KG1 (cell line): ENCODE results near the gene NEK3.
"Not testable (repeated sequence)": the region's sequence is repeated elsewhere in the genome, so short reads cannot be mapped to it uniquely, and the experiment has no call there.

Experiments used
- DNase-seq: peaks from one replicate; lab custom pipeline; 2025; lab: John Stamatoyannopoulos, UW

Gene NEK3

GRCh38 chr13:52159159-52159982 lies at the start of gene NEK3:
Gene NEK3, minus strand, starts transcription at chr13:52159597. Its CDS starts 3,406 bp downstream, at chr13:52156191.
- DNase-seq: peak; percentile 31

GRCh38 chr13:52208384-52208783 lies 49.0 kb upstream of the NEK3 start:
- DNase-seq: not testable (repeated sequence)

DNA sequence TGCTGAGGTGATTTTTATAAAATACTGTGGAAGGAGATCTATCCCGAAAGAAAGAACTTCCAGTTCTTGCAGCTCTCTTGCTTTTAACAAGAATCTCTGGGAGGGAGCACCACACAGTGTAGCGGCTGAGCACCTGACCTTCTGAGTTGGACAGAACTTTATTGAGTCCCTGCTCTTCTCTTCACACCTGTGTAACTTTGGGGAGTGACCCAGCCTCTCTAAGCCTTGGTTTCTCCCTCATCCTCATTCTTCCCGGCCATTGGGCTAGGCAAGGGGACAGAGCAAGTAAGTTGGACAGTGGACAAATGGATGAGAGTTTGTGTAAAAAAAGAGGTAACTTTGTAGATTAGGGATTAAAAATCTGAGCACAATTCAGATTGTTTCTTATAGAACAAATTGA lies 48.5 kb upstream of the NEK3 start:
- DNase-seq: not testable (repeated sequence)

- DNase-seq: not testable (repeated sequence)
Observed at GRCh38 chr13:52207337-52207736, 47.9 kb upstream of the NEK3 start.

- not testable (repeated sequence) for DNase-seq
Observed at GRCh38 chr13:52204546-52204945, 45.1 kb upstream of the NEK3 start.

DNA sequence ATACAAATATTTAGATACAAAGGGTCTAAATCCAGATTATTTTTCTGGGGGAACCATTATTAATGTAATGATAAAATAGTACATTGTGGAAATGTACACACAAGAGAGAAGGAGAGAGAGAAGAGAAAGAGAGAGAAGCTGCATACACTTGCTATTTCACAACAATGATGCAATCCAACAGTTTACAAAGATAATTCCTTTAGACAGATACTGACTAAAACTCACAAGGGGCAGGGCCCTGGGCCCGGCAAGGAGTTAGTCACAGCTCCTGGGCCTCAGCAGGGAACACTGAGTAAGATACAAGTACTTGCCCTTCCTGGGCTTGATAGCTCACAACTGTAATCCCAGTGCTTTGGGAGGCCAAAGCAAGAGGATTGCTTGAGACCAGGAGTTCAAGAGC lies 44.5 kb upstream of the NEK3 start:
- not testable (repeated sequence) for DNase-seq

GRCh38 chr13:52202506-52202905 lies 43.1 kb upstream of the NEK3 start:
- not testable (repeated sequence) for DNase-seq

- DNase-seq: peak; percentile 28
Observed at GRCh38 chr13:52201439-52202193, 42.2 kb upstream of the NEK3 start.

GRCh38 chr13:52195401-52195837 lies 36.0 kb upstream of the NEK3 start:
- no peak for DNase-seq

GRCh38 chr13:52194184-52194868 lies 34.9 kb upstream of the NEK3 start:
- DNase-seq: peak; percentile 84

DNA sequence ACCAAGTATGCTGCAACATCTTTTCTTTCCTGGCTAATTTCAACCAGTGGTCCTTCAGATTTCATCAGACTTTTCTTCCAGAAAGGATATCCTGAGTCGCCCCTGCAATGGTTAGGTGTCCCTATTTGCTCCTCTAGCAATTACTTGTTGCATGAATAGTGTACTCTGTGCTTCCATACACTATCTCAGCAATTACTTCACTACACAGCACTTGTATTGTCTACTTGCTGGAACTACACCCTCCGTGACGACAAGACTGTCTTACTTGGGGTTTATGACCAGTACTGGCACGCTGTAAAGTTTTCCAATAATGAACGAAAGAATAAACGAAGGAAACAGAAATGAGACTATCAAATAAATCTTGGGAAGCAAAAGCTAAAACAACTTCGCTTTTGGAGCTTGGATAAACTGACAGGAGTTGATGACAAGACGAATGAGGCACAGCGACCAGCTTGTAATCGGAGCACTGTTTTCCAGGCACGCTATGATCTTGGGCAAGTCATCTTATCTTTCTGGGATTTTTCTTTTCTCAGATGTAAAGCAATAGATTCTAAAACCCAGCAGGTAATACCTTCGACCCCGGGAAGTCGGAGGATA lies 34.3 kb upstream of the NEK3 start:
- DNase-seq: not testable (repeated sequence)

GRCh38 chr13:52187424-52188187 lies 28.2 kb upstream of the NEK3 start:
- not testable (repeated sequence) for DNase-seq

DNA sequence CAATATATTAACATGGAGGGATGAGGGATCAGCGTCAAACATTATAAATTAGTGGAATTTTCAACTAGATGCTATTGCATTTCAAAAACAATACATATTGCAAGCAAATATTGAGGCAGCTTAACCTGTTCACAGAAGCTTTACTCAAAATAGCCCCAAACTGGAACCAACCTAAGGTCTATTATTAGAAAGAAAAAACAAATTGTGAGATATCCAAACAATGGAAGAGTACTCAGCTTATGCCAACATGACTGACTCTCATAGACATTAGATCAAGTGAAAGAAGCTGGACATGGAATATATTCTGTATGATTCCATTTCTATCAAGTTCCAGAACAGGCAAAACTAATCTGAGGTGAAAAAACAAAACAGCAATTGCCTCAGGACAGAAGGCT lies 27.6 kb upstream of the NEK3 start:
- no peak for DNase-seq

- not testable (repeated sequence) for DNase-seq
Observed at GRCh38 chr13:52181316-52181954, 22.0 kb upstream of the NEK3 start.

- no peak for DNase-seq
Observed at GRCh38 chr13:52179925-52180324, 20.5 kb upstream of the NEK3 start.

GRCh38 chr13:52177276-52177675 lies 17.9 kb upstream of the NEK3 start:
- no peak for DNase-seq

- DNase-seq: not testable (repeated sequence)
Observed at GRCh38 chr13:52173970-52174369, 14.6 kb upstream of the NEK3 start.

GRCh38 chr13:52173373-52173772 lies 14.0 kb upstream of the NEK3 start:
- no peak for DNase-seq

GRCh38 chr13:52171686-52172085 lies 12.3 kb upstream of the NEK3 start:
- not testable (repeated sequence) for DNase-seq

DNA sequence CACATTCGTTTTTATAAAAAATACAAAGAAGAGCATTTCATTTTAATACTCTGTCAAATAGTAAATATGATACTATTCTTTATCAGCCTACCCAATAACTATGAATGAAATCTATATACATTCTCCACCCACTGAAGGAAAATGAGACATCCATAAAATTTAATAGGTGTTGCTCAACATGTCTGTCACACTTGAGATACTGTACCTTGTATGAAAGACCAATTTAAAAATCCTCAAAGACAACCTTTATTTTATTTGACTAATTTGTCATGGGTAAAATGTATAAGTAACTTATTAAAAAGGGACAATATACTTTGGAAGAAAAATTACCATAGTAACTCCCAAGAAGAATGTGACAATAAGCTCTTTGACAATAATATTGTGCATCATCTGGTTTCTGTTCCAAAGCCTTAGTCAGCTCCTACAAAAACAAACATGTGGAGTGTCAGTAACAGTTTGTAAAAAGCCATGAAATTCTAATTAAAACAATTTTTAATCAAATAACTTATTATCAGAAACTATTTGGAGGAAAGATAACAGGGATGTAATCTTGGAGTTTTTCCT lies 11.5 kb upstream of the NEK3 start:
- not testable (repeated sequence) for DNase-seq
